Fibroblast of lung (primary cell): Measurements from ENCODE around the gene STPG1.

ENCODE experiments used
- EZH2 ChIP-seq: IDR thresholded peaks from 2 replicates; pipeline ENCODE4 v1.5.1; 2012; ENCODE audit warnings: low read length, control low read depth, mild to moderate bottlenecking; ENCODE audit errors: missing control alignments
- TF ChIP-seq, protein P1 (sequence below), 2 donors: IDR thresholded peaks in 1 of 2; conservative IDR thresholded peaks in 1 of 2; 1 replicate in 1 of 2; 2 replicates in 1 of 2; pipeline ENCODE4 v1.5.1; 2011 to 2012; ENCODE audit warnings: low read length in 2 of 2, control low read depth in 1 of 2, inconsistent platforms in 1 of 2, low read depth in 1 of 2, mild to moderate bottlenecking in 1 of 2

DNA sequence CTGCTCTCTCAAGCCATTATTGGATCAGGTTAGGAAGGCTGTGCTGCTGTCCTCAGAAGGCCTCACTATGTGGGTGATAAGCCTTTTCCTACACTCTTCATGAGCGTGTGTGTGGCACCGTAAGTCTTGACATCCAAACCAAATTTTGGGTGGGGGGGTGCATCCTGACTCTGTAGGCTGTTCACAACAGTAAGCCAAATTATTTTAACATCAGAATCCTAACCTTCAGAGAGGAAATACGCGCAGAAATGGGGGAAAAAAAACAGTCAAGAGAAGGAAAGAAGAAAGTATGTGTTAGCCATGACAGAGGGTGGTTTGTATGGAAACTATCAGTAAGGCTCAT lies 21.0 kb downstream of the STPG1 start:
- TF ChIP-seq, protein P1, sequence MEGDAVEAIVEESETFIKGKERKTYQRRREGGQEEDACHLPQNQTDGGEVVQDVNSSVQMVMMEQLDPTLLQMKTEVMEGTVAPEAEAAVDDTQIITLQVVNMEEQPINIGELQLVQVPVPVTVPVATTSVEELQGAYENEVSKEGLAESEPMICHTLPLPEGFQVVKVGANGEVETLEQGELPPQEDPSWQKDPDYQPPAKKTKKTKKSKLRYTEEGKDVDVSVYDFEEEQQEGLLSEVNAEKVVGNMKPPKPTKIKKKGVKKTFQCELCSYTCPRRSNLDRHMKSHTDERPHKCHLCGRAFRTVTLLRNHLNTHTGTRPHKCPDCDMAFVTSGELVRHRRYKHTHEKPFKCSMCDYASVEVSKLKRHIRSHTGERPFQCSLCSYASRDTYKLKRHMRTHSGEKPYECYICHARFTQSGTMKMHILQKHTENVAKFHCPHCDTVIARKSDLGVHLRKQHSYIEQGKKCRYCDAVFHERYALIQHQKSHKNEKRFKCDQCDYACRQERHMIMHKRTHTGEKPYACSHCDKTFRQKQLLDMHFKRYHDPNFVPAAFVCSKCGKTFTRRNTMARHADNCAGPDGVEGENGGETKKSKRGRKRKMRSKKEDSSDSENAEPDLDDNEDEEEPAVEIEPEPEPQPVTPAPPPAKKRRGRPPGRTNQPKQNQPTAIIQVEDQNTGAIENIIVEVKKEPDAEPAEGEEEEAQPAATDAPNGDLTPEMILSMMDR (conservative IDR thresholded peaks at IDR 0.05 in 1 of 2, IDR thresholded peaks at IDR 0.05 in 1 of 2; ENCODE audit: low read depth in 1 of 2, low read length in 2 of 2) = no peak
- TF ChIP-seq EZH2 = no peak
